Endometrium (tissue), 2 donors: ENCODE data around the gene LPAR3.

Source experiments
- FAIRE-seq: peaks from 2 replicates; lab custom pipeline; 2012; peaks lifted over from hg19 to GRCh38; lab: Jason Lieb, UNC
- donor health status: control.
- donor health status: control.

Gene LPAR3

GRCh38 chr1:84855691-84856630, 37.0 kb downstream of the LPAR3 start:
- no peak for FAIRE-seq

GRCh38 chr1:84855168-84855567, 37.8 kb downstream of the LPAR3 start:
- FAIRE-seq = no peak

GRCh38 chr1:84853741-84854721, 39.0 kb downstream of the LPAR3 start:
- no peak for FAIRE-seq

DNA sequence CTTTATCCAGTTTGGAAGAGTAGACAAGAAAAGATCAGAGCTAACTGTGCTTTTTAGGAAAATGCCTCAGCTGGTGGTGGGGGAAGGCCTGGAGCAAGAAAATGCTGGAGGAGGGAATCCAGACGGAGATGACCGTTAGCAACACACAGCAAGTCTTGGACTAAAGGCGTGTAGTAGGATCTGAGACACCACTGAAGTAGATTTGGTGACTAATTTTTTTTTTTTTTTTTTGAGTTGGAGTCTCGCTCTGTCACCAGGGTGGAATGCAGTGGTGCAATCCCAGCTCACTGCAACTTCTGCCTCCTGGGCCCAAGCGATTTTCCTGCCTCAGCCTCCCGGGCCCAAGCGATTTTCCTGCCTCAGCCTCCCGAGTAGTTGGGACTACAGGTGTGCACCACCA, 41.2 kb downstream of the LPAR3 start:
- FAIRE-seq = no peak

DNA sequence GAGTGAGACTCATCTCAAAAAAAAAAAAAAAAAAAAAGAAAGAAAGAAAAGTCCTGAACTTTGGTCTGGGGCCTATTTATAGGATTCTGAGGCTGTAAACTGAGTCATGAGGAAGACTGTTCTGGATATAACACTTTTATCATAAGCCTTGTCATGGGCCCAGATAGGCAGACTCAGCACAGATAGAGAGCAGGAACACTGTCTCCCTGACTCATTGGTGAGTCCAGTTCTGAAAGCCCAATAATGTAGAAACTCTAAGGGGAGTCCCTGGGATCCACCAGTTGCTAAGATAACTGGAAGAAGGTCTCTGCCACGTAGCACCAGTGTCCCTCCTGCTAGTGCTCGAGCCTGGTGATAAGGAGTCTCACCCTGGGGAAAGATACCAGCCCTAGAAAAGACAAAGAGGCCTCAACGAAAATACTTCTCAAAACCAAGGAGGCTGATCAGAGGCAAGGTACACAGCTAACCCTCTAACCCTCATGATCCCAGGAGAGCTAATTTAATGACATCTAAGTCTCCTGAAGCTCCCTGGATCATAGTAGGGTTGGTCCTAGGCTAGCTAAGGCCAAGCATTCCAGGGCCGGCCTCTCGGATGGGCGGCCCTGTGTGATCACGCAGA, 43.5 kb downstream of the LPAR3 start:
- no peak for FAIRE-seq

GRCh38 chr1:84847253-84848250, 45.5 kb downstream of the LPAR3 start:
- peak; percentile 15 for FAIRE-seq

- FAIRE-seq = peak; percentile 35
Observed at GRCh38 chr1:84846387-84846786, 46.6 kb downstream of the LPAR3 start.

DNA sequence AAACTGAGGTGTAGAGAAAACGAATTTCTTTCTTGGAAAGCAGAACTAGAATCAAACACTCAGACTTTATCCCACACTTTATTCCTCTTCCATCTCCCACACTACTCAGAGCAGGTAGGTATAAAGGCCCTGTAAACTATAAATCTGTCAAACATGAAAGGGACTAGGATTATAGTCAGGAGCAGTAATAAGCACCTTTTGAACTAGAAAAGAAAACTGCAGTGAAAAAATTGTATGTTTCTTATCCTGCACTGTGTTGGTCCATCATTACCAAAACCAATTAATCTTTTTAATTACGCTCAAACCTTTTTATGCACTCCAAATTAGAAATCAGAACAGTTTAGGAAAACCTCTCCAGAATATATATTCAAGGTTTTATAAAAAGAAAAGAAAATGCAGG, 47.6 kb downstream of the LPAR3 start:
- FAIRE-seq = no peak

GRCh38 chr1:84844094-84844493, 48.9 kb downstream of the LPAR3 start:
- no peak for FAIRE-seq

GRCh38 chr1:84842748-84843231, 50.2 kb downstream of the LPAR3 start:
- no peak for FAIRE-seq

DNA sequence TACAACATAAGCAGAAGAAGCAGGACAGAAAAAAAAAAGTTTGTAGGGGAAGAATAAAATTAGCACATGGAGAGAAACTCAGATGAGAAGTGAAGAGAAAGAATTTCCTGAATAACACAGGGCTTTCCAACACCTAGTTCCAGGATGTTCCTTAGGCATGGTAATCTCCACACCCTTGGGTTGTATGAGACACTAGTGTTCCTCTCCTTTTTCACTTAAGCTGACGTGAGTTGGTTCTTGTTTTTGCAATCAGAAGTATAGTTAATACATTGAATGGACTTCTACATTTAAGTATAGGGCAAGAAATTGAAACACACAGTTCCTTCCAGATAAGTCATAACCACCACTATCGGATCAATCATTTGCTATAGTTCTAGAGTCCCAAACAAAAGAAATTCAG, 51.0 kb downstream of the LPAR3 start:
- FAIRE-seq = no peak

GRCh38 chr1:84840346-84840745, 52.7 kb downstream of the LPAR3 start:
- no peak for FAIRE-seq

DNA sequence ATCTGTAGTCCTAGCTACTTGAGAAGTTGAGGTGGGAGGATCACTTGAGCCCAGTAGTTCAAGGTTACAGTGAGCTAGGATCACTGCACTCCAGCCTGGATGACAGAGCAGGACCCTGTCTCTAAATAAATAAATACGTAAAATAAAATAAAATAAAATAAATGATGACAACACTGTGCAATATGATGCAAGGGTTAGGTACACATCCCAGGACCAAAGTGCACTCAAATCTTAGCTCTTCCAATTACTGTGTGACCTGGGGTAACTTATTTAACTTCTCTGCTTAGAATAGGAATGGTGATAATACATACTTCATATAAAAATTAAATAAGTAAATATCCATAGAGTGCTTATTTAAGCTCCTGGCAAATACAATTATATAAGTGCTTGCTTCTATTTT, 53.5 kb downstream of the LPAR3 start:
- no peak for FAIRE-seq

DNA sequence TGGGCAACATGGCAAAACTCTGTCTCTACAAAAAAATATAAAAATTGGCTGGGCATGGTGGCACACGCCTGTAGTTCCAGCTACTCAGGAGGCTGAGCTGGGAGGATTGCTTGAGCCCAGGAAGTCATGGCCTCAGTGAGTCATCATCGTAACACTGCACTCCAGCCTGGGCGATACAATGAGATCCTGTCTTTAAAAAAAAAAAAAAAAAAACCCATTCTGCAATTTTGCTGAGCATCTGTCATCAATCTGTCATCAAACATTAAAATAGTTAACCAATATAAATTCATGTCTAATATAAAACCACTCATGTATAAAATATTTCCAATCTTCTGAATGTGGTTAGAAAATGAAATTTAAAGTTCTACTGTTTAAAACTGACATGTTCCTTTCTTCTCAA, 56.9 kb downstream of the LPAR3 start:
- no peak for FAIRE-seq

- no peak for FAIRE-seq
Observed at GRCh38 chr1:84835169-84835568, 57.8 kb downstream of the LPAR3 start.

- no peak for FAIRE-seq
Observed at GRCh38 chr1:84834419-84835064, 58.5 kb downstream of the LPAR3 start.

DNA sequence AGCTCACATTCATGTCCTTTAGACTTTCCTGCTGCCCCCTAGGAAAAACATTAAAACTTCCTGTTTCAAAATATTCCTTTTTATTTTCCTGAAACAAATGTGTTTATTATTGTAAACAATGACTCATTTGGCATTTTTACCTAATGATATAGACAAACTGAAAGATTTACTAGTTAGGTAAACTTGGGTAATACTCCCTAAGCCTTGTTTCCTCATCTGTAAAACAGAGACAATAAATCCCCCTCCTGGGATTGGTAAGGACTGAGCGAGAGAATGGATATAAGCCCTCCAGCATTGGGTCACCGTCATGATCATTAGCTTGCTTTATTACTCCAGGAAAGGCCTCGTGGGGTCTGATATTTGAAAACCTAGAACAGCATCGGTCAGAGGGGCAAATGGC, 59.8 kb downstream of the LPAR3 start:
- FAIRE-seq = no peak

DNA sequence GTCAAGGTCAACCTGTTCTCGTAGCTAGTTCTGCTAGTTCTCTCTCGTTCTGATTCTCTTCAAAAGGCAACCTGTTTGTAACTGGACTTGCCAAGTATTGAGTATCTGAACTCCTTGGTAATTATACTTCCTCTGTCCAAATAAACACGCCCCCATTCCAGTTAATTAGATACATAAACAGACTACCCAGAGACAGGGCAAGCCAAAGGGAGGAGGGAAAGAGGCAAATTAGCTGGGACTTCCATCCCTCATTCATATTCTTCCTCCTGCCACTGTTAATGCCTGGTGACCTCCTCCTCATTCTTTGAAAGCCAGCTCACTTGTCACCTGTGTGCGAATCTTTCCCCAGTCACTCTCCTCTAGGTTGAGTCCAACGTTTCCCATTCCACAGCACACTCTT, 62.9 kb downstream of the LPAR3 start:
- no peak for FAIRE-seq

GRCh38 chr1:84827976-84828375, 65.0 kb downstream of the LPAR3 start:
- no peak for FAIRE-seq

GRCh38 chr1:84827555-84827954, 65.5 kb downstream of the LPAR3 start:
- no peak for FAIRE-seq
